ENCODE measurements around the gene NAA38. TPM values are rescaled to one million over a fixed set of nuclear protein-coding genes. Genes with fewer than 3 reads are reported as not detected.

NAA38 gene
- total RNA-seq, 4 donors from 2014 or later, result 68.0 to 184 (median 96.7) TPM

GRCh38 chr17:7862692-7863437 is 5.5 kb upstream of the NAA38 start:
- TF ChIP-seq CTCF (IDR thresholded peaks at IDR 0.05; ENCODE audit: low read depth), result no peak

- no peak for TF ChIP-seq CTCF (IDR thresholded peaks at IDR 0.05; ENCODE audit: low read depth)
Measured at GRCh38 chr17:7859028-7859427, 1.7 kb upstream of the NAA38 start.

- no peak for TF ChIP-seq CTCF (IDR thresholded peaks at IDR 0.05; ENCODE audit: low read depth)
Measured at GRCh38 chr17:7858522-7858810, 1.1 kb upstream of the NAA38 start.

- TF ChIP-seq CTCF (IDR thresholded peaks at IDR 0.05; ENCODE audit: low read depth), result no peak
Measured at GRCh38 chr17:7857713-7858521, 558 bp upstream of the NAA38 start, which contains the start of gene CYB5D1. Gene CYB5D1 (plus strand): TSS chr17:7858003. CDS start chr17:7858135, 132 bp downstream.

- TF ChIP-seq CTCF (IDR thresholded peaks at IDR 0.05; ENCODE audit: low read depth), result no peak
Measured at GRCh38 chr17:7856011-7856810, 1.1 kb downstream of the NAA38 start.

GRCh38 chr17:7855660-7856010 is 1.7 kb downstream of the NAA38 start:
- TF ChIP-seq CTCF (IDR thresholded peaks at IDR 0.05; ENCODE audit: low read depth), result no peak
